GM13977 (cell line): ENCODE results near the gene INSR.

Source experiments
- DNase-seq: peaks from one replicate; pipeline ENCODE4 v3.0.0; 2012; ENCODE audit warnings: low spot score
- CTCF ChIP-seq: IDR thresholded peaks from 2 replicates; pipeline ENCODE4 v1.5.1; 2012; ENCODE audit warnings: mild to moderate bottlenecking, control low read depth; ENCODE audit not compliant: insufficient read depth; ENCODE audit errors: extremely low read depth, missing control alignments
- in situ Hi-C: fragments of 300-500 bp; cut with MboI; formaldehyde crosslinking; loops from one replicate; pipeline ENCODE4 v1.12.0; 2022; ENCODE audit warnings: low sequenced_read_pairs, low pct_unique_long_range_greater_than_20kb, mixed read lengths, inconsistent platforms; ENCODE audit not compliant: unreplicated experiment

INSR gene

DNA sequence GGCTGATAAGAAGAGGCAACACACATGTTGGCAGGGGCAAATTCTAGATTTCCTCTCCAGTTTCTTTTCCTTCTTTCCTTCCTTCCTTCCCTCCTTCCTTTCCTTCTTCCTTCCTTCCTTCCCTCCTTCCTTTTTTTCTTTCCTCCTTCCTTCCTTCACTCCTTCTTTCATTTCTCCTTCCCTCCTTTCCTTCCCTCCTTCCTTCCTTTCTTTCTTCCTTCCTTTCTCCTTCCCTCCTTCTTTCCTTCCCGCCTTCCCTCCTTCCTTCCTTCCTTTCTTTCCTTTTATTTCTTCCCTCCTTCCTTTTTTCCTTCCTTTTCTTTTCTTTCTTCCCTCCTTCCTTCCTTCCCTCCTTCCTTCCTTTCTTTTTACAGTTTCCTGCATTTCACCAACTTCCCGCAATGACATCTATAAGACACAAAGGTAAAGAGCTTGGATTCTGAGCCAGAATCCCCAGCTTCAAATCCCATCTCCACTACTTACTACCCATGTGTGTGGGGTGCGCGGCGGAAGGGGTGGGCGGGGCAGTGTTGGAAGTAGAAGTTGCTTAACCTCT is 35.3 kb downstream of the INSR start:
- TF ChIP-seq CTCF, result no peak
- no peak for DNase-seq
- in situ Hi-C loops, result no loop called here

GRCh38 chr19:7258041-7258839 is 36.0 kb downstream of the INSR start:
- no peak for TF ChIP-seq CTCF
- in situ Hi-C loops, result no loop called here
- no peak for DNase-seq

GRCh38 chr19:7257148-7258040 is 36.8 kb downstream of the INSR start:
- no peak for DNase-seq
- TF ChIP-seq CTCF, result no peak
- in situ Hi-C loops, result no loop called here

DNA sequence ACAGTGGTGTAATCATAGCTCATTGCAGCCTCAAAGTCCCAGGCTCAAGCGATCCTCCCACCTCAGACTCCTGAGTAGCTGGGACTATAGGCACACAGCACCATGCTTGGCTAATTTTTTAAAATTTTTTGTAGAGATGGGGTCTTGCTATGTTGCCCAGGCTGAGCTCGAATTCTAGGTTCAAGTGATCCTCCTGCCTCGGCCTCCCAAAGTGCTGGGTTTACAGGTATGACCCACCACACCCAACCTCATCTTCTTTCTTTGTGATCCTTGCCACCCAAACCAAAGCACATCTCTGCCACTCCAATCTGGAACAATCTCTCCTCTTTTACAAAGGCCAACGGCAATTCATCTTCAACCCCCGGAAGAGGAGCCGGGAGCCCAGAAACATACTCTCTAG is 38.6 kb downstream of the INSR start:
- TF ChIP-seq CTCF, result no peak
- in situ Hi-C loops, result no loop called here
- no peak for DNase-seq

GRCh38 chr19:7255119-7255518 is 39.1 kb downstream of the INSR start:
- no peak for TF ChIP-seq CTCF
- no peak for DNase-seq
- in situ Hi-C loops, result no loop called here

- in situ Hi-C loops, result no loop called here
- no peak for TF ChIP-seq CTCF
- DNase-seq, result no peak
Measured at GRCh38 chr19:7254590-7254989, 39.6 kb downstream of the INSR start.
